ENCODE data around the gene VEZT. TPM values are rescaled to one million over a fixed set of nuclear protein-coding genes. Genes with fewer than 3 reads are reported as not detected.

Gene VEZT
- total RNA-seq, 4 donors from 2014 or later = 76.5 to 121 (median 95.2) TPM

DNA sequence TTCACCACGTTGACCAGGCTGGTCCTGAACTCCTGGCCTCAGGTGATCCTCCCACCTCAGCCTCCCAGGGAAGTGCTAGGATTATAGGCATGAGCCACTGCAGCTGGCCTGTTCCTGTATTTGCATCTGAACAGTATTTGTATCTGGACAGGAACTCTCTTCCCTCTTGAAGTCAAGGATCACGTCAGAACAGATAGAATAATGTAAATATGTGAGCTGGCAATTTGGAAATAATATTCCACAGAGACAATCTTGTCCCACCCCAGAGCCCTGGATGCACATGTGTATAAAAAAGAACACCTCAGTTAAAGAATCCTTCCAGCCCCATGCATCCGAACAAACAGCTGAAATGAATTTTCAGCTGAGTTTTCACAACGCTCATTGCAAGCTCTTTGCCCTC lies 118.3 kb downstream of the VEZT start:
- TF ChIP-seq, protein P1, sequence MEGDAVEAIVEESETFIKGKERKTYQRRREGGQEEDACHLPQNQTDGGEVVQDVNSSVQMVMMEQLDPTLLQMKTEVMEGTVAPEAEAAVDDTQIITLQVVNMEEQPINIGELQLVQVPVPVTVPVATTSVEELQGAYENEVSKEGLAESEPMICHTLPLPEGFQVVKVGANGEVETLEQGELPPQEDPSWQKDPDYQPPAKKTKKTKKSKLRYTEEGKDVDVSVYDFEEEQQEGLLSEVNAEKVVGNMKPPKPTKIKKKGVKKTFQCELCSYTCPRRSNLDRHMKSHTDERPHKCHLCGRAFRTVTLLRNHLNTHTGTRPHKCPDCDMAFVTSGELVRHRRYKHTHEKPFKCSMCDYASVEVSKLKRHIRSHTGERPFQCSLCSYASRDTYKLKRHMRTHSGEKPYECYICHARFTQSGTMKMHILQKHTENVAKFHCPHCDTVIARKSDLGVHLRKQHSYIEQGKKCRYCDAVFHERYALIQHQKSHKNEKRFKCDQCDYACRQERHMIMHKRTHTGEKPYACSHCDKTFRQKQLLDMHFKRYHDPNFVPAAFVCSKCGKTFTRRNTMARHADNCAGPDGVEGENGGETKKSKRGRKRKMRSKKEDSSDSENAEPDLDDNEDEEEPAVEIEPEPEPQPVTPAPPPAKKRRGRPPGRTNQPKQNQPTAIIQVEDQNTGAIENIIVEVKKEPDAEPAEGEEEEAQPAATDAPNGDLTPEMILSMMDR (IDR thresholded peaks at IDR 0.05) = no peak
- TF ChIP-seq POLR2A (IDR thresholded peaks at IDR 0.05) = no peak
- Histone ChIP-seq H3K27ac (peak overlapping the region in 1 of 4 donors; percentile 61), H3K36me3 (no peaks in the 10 kb centered on the region), H3K9me3 (no peaks in the 10 kb centered on the region), H3K4me3 (no peak overlapping the region), H3K4me1 (no peaks in the 10 kb centered on the region), H3K27me3 (no peaks in the 10 kb centered on the region)
- DNase-seq = no peak

DNA sequence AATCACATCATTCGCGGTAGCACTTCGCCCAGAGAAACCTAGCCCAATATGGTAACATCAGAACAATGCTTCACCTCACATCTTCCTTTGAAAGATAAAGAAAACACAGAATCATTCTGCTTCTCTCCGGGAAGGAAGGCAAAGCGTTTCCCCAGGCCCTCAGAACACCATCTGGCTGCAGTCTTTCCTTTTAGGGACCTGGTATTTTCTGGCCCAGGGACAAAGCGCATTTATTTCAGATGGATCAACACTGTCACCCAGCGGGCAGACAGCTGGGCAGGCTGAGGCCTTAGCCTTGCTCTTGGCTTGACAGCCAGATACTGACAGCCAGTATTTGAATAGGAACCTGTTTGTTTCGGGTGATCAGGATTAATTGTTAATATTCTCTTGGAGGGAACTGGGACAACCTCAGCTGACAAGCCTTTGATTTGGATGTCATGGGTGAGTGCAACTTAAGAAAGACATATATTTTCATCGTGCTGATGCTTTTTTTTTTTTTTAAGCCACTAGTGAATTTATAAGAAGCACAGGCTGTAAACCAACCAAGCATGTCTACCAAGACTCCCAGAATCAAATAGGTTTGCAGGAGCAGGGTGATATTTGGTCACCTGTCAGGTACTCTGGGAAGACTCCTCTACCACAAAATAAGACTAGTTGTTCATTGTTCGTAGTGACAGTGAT lies 118.9 kb downstream of the VEZT start:
- Histone ChIP-seq H3K27ac (peak overlapping the region in 1 of 4 donors; percentile 61), H3K4me1 (no peaks in the 10 kb centered on the region), H3K27me3 (no peaks in the 10 kb centered on the region), H3K4me3 (no peak overlapping the region), H3K9me3 (no peaks in the 10 kb centered on the region), H3K36me3 (no peaks in the 10 kb centered on the region)
- TF ChIP-seq, protein P1 (IDR thresholded peaks at IDR 0.05) = peak in 4 of 6 experiments; percentile 47 to 72 (median 66)
- TF ChIP-seq POLR2A (IDR thresholded peaks at IDR 0.05) = no peak
- peak; percentile 22 to 66 (median 56) for DNase-seq

DNA sequence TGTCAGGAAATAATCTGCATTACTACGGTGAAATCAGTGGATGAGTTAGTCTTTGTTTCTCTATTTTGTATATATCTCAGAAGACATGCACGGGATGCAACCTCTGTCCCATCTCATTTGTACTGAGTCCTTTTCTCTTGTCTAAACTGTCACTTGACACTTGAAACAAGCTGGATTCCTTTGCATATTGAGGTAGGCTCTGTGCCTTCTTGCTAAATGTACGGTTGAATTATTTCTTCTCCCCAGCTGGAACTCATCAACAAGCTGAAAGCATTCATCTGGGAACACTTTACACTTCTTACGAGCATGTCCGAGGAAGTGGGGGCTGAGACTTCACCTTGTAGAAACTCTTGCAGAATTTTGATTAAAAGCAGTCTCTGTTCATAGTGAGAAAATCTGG lies 119.5 kb downstream of the VEZT start:
- Histone ChIP-seq H3K4me3 (no peak overlapping the region), H3K9me3 (no peaks in the 10 kb centered on the region), H3K27me3 (no peaks in the 10 kb centered on the region), H3K27ac (no peak overlapping the region), H3K36me3 (no peaks in the 10 kb centered on the region), H3K4me1 (no peaks in the 10 kb centered on the region)
- no peak for DNase-seq
- TF ChIP-seq, protein P1 (IDR thresholded peaks at IDR 0.05) = no peak
- TF ChIP-seq POLR2A (IDR thresholded peaks at IDR 0.05) = no peak

DNA sequence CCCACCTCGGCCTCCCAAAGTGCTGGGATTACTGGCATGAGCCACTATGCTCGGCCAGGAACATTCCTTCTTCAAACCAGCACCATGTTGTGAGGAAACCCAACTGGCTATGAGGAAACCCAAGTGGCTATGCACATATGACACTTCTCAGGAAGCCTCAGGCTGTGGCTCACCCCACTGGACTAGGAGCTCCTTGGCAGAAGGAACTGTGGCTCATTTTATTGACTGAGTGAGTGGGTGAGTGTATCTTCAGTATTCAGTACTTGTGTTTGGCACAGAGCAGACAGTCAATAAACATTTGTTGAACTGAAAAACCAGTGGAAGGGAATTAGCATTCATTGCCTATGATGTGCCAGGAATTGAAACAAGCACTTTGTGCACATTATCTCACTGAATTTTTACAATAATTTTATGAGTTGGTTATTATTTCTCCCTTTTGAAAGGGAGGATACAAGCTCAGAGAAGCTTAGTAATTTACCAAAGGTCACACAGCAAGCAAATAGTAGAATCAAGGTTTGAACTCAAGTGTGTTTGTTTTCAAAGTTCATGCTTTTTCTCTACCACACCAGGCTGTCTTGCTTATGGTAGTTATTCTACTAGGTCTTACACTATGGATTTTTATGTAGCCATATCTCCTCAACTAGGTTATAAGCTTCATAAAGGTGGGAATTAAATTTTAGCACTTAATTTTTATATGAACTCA lies 121.6 kb downstream of the VEZT start:
- no peaks in the 10 kb centered on the region for H3K27me3 ChIP-seq
- H3K27ac ChIP-seq = no peak overlapping the region
- H3K36me3 ChIP-seq = no peaks in the 10 kb centered on the region
- H3K9me3 ChIP-seq = no peaks in the 10 kb centered on the region
- TF ChIP-seq, protein P1 (IDR thresholded peaks at IDR 0.05) = no peak
- TF ChIP-seq POLR2A (IDR thresholded peaks at IDR 0.05) = no peak
- no peak for DNase-seq
- no peaks in the 10 kb centered on the region for H3K4me1 ChIP-seq
- H3K4me3 ChIP-seq = no peak overlapping the region

DNA sequence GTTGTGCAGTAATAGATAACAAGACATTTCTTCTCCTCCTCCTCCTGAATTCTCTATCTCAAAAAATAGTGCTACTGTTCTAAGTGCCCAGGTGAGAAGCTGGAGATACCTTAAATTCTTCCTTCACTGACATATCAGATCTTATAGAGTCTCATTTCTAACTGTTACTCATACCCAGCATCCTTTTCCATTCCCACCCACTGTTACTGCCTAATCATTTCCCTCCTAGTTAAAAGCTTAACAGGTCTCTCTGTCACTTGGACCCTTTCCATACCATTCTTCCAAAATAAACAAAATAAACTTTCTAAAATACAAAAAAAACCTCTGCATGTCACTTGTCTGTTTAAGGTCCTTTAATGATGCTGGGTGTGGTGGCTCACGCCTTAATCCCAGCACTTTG lies 124.4 kb downstream of the VEZT start:
- no peaks in the 10 kb centered on the region for H3K27me3 ChIP-seq
- H3K27ac ChIP-seq = no peak overlapping the region
- no peak overlapping the region for H3K4me3 ChIP-seq
- no peaks in the 10 kb centered on the region for H3K36me3 ChIP-seq
- no peaks in the 10 kb centered on the region for H3K9me3 ChIP-seq
- DNase-seq = no peak
- no peaks in the 10 kb centered on the region for H3K4me1 ChIP-seq
- TF ChIP-seq, protein P1 (IDR thresholded peaks at IDR 0.05) = no peak
- TF ChIP-seq POLR2A (IDR thresholded peaks at IDR 0.05) = no peak
